Prostate gland (tissue), 2 donors: ENCODE results near the gene AMHR2.

Source experiments
- CTCF ChIP-seq, 4 experiments: fragments of 200-600 bp in 2 of 4; fragments of 450-650 bp in 2 of 4; sonication (generic) in 2 of 4; IDR thresholded peaks; 1 replicate in 3 of 4; 2 replicates in 1 of 4; pipeline ENCODE4 v1.5.1; 2016 to 2019; ENCODE audit warnings: antibody characterized with exemption in 4 of 4, mild to moderate bottlenecking in 2 of 4, moderate library complexity in 2 of 4
- POLR2AphosphoS5 ChIP-seq: sonication (generic); formaldehyde crosslinking; IDR thresholded peaks from one replicate; pipeline ENCODE4 v1.6.1; 2017; ENCODE audit warnings: antibody characterized with exemption

GRCh38 chr12:53474077-53474476 lies 50.4 kb downstream of the AMHR2 start:
- TF ChIP-seq CTCF (IDR thresholded peaks at IDR 0.05) (no peak), POLR2AphosphoS5 (no peak)
